T-cell (primary cell): Measurements from ENCODE around the gene PARP4. TPM values are rescaled to one million over a fixed set of nuclear protein-coding genes. Genes with fewer than 3 reads are reported as not detected.

ENCODE experiments used
- ATAC-seq, 4 experiments: fragments of 200-7000 bp in 3 of 4; fragments of 150-1000 bp in 1 of 4; cut with Tn5 transposase; replicated peaks in 1 of 4; 1 replicate in 3 of 4; 2 replicates in 1 of 4; pipeline ENCODE4 v1.10.0; 2021; ENCODE audit warnings: moderate library complexity in 3 of 4, mild to moderate bottlenecking in 2 of 4, moderate number of reproducible peaks in 1 of 4
- CTCF ChIA-PET, 2 donors: fragments of 300-600 bp; sonication (Branson Sonifier 250); formaldehyde crosslinking; loops; one replicate each; lab custom pipeline; 2022; ENCODE audit warnings: antibody characterized with exemption in 2 of 2; lab: Charles Lee
- POLR2A ChIA-PET, 2 donors: fragments of 300-600 bp; sonication (Branson Sonifier 250); formaldehyde crosslinking; loops; one replicate each; lab custom pipeline; 2022; ENCODE audit warnings: antibody characterized with exemption in 2 of 2; lab: Charles Lee
- DNase-seq, 35 experiments: peaks; one replicate each; pipeline versions ENCODE4 v3.0.0 to v3.0.0-alpha.2; 2013 to 2023
- H3K27ac ChIP-seq: one replicate; pipeline ENCODE4 v1.5.1; 2013; ENCODE audit warnings: low read length
- H3K27me3 ChIP-seq, 2 experiments: replicated peaks in 1 of 2; 1 replicate in 1 of 2; 2 replicates in 1 of 2; pipeline versions ENCODE4 v1.6.1 to v1.7.0; 2013; ENCODE audit warnings: low read length in 1 of 2, mixed read lengths in 1 of 2; ENCODE audit not compliant: control insufficient read depth in 2 of 2, insufficient read depth in 2 of 2; ENCODE audit errors: extremely low read depth in 1 of 2
- H3K36me3 ChIP-seq, 2 donors: 1 replicate in 1 of 2; 2 replicates in 1 of 2; pipeline versions ENCODE4 v1.6.1 to v1.7.0; 2013; ENCODE audit warnings: low read length in 1 of 2; ENCODE audit not compliant: control insufficient read depth in 2 of 2, insufficient read depth in 1 of 2; ENCODE audit errors: extremely low read depth in 1 of 2
- H3K4me1 ChIP-seq, 2 experiments: 1 replicate in 1 of 2; 2 replicates in 1 of 2; pipeline versions ENCODE4 v1.6.1 to v1.7.0; 2013; ENCODE audit warnings: low read length in 2 of 2, mixed read lengths in 1 of 2; ENCODE audit not compliant: insufficient read depth in 2 of 2, control insufficient read depth in 1 of 2; ENCODE audit errors: extremely low read depth in 1 of 2
- H3K4me3 ChIP-seq, 2 donors: 1 replicate in 1 of 2; 2 replicates in 1 of 2; pipeline versions ENCODE4 v1.5.1 to v1.7.0; 2013; ENCODE audit warnings: mild to moderate bottlenecking in 2 of 2, low read length in 1 of 2, moderate library complexity in 1 of 2; ENCODE audit not compliant: control insufficient read depth in 1 of 2; ENCODE audit errors: extremely low read depth in 1 of 2
- H3K9me3 ChIP-seq: 2 replicates; pipeline ENCODE4 v1.7.0; 2013
- H3K27ac Mint-ChIP-seq, 2 donors: one replicate each; pipeline ENCODE4 v1.8.0; 2020 to 2021; ENCODE audit warnings: mild to moderate bottlenecking in 2 of 2, mixed read lengths in 2 of 2
- H3K27me3 Mint-ChIP-seq, 2 donors: one replicate each; pipeline ENCODE4 v1.8.0; 2021 to 2022; ENCODE audit warnings: mixed read lengths in 2 of 2
- H3K36me3 Mint-ChIP-seq: one replicate; pipeline ENCODE4 v1.8.0; 2021; ENCODE audit warnings: mixed read lengths
- H3K4me1 Mint-ChIP-seq, 3 donors: one replicate each; pipeline ENCODE4 v1.8.0; 2020 to 2022; ENCODE audit warnings: mixed read lengths in 3 of 3, mild to moderate bottlenecking in 1 of 3
- H3K4me3 Mint-ChIP-seq, 3 donors: one replicate each; pipeline ENCODE4 v1.8.0; 2020 to 2022; ENCODE audit warnings: mild to moderate bottlenecking in 3 of 3, mixed read lengths in 3 of 3, moderate library complexity in 3 of 3
- H3K9me3 Mint-ChIP-seq, 3 donors: one replicate each; pipeline ENCODE4 v1.8.0; 2020 to 2022; ENCODE audit warnings: mixed read lengths in 3 of 3
- WGBS: methylation state at CpG from one replicate; pipeline ENCODE4 v1.1.5; 2013; ENCODE audit warnings: missing lambda C conversion rate; ENCODE audit not compliant: insufficient coverage; 5-methylcytosine and 5-hydroxymethylcytosine counted together
- total RNA-seq, 35 experiments: library from RNA in 6 of 35; stranded (reverse) in 6 of 35; fragments of 120-200 nt in 1 of 35; gene quantifications; one replicate each; pipeline versions ENCODE4 v1.2.1 to v1.2.4 and lab custom pipeline; 2013 to 2026

PARP4 gene
- total RNA-seq, 5 donors from 2014 or later (not counting 1 experiment from before 2014, with no cell fraction given) = 50.3 to 77.7 (median 58.2) TPM

GRCh38 chr13:24528816-24529398 lies 16.3 kb upstream of the PARP4 start:
- DNase-seq = no peak
- Histone ChIP-seq H3K4me1 (no peaks in the 10 kb centered on the region), H3K9me3 (no peaks in the 10 kb centered on the region), H3K36me3 (no peaks in the 10 kb centered on the region), H3K4me3 (no peak overlapping the region), H3K27me3 (peaks cover 0 to 10% of the 10 kb centered on the region in 2 experiments), H3K27ac (no peak overlapping the region)
- no peak overlapping the region for H3K4me3 Mint-ChIP-seq
- no peaks in the 10 kb centered on the region for H3K9me3 Mint-ChIP-seq
- POLR2A ChIA-PET = no interaction called here
- H3K36me3 Mint-ChIP-seq = no peaks in the 10 kb centered on the region
- H3K27me3 Mint-ChIP-seq = peaks cover 21 to 40% of the 10 kb centered on the region in 2 donors
- no peaks in the 10 kb centered on the region for H3K4me1 Mint-ChIP-seq
- WGBS = 86% methylated on average over 3 of the region's 4 CpGs
- ATAC-seq = no peak
- CTCF ChIA-PET = no interaction called here
- no peak overlapping the region for H3K27ac Mint-ChIP-seq

GRCh38 chr13:24527266-24527775 lies 14.7 kb upstream of the PARP4 start:
- H3K4me1 Mint-ChIP-seq = no peaks in the 10 kb centered on the region

GRCh38 chr13:24520733-24521132 lies 8.2 kb upstream of the PARP4 start:
- WGBS = no CpG with 5 or more reads among the region's 1 CpG
- ChIA-PET POLR2A (no interaction called here), CTCF (interaction anchor here in 1 of 2 donors (0.8 kb wide), 1 partner anchor 85 kb away, joined by 3 read pairs; no protein-coding TSS in a partner anchor)
- Mint-ChIP-seq H3K4me3 (no peak overlapping the region), H3K9me3 (no peaks in the 10 kb centered on the region), H3K4me1 (peaks cover 0 to 5% (median 2%) of the 10 kb centered on the region in 3 donors), H3K27me3 (no peaks in the 10 kb centered on the region), H3K36me3 (no peaks in the 10 kb centered on the region), H3K27ac (no peak overlapping the region)
- H3K4me1 ChIP-seq = no peaks in the 10 kb centered on the region
- no peaks in the 10 kb centered on the region for H3K9me3 ChIP-seq
- DNase-seq (no peak), ATAC-seq (no peak)
- H3K27me3 ChIP-seq = no peaks in the 10 kb centered on the region
- no peak overlapping the region for H3K27ac ChIP-seq
- H3K4me3 ChIP-seq = no peak overlapping the region
- H3K36me3 ChIP-seq = no peaks in the 10 kb centered on the region

More at GRCh38 chr13:24527266-24527775, 14.7 kb upstream of the PARP4 start:
- Mint-ChIP-seq H3K4me3 (no peak overlapping the region), H3K27ac (no peak overlapping the region), H3K27me3 (peaks cover 12 to 33% of the 10 kb centered on the region in 2 donors), H3K9me3 (no peaks in the 10 kb centered on the region), H3K36me3 (no peaks in the 10 kb centered on the region)
- no peaks in the 10 kb centered on the region for H3K36me3 ChIP-seq
- no peak overlapping the region for H3K4me3 ChIP-seq
- no peak for ATAC-seq
- CTCF ChIA-PET = no interaction called here
- peaks cover 0 to 10% of the 10 kb centered on the region in 2 experiments for H3K27me3 ChIP-seq
- no peak overlapping the region for H3K27ac ChIP-seq
- POLR2A ChIA-PET = no interaction called here
- WGBS = 58% methylated on average over 3 of the region's 6 CpGs
- DNase-seq = no peak
- H3K9me3 ChIP-seq = no peaks in the 10 kb centered on the region
- no peaks in the 10 kb centered on the region for H3K4me1 ChIP-seq

GRCh38 chr13:24516919-24517318 lies 4.3 kb upstream of the PARP4 start:
- H3K4me1 ChIP-seq = no peaks in the 10 kb centered on the region
- H3K27ac ChIP-seq = no peak overlapping the region
- ChIA-PET POLR2A (no interaction called here), CTCF (interaction anchor here in 1 of 2 donors (0.7 kb wide), 1 partner anchor 408 kb away, joined by 3 read pairs; no protein-coding TSS in a partner anchor)
- WGBS = 96% methylated on average over 4 of the region's 6 CpGs
- DNase-seq = no peak
- H3K27me3 ChIP-seq = no peaks in the 10 kb centered on the region
- H3K4me1 Mint-ChIP-seq = peaks cover 8 to 17% (median 13%) of the 10 kb centered on the region in 3 donors
- H3K4me3 Mint-ChIP-seq = no peak overlapping the region
- no peak overlapping the region for H3K4me3 ChIP-seq
- H3K9me3 Mint-ChIP-seq = no peaks in the 10 kb centered on the region
- H3K9me3 ChIP-seq = no peaks in the 10 kb centered on the region
- no peaks in the 10 kb centered on the region for H3K27me3 Mint-ChIP-seq
- H3K36me3 Mint-ChIP-seq = no peaks in the 10 kb centered on the region
- no peak for ATAC-seq
- H3K36me3 ChIP-seq = no peaks in the 10 kb centered on the region
- H3K27ac Mint-ChIP-seq = no peak overlapping the region

- H3K27ac ChIP-seq = peak overlapping the region; percentile 48
- H3K27me3 Mint-ChIP-seq = no peaks in the 10 kb centered on the region
- H3K4me3 Mint-ChIP-seq = peak overlapping the region; percentile 87 to 98 (median 93)
- no peaks in the 10 kb centered on the region for H3K27me3 ChIP-seq
- no peaks in the 10 kb centered on the region for H3K36me3 ChIP-seq
- peaks cover 32 to 42% (median 39%) of the 10 kb centered on the region in 3 donors for H3K4me1 Mint-ChIP-seq
- 0% methylated on average over 10 of the region's 10 CpGs for WGBS
- POLR2A ChIA-PET = no interaction called here
- DNase-seq (no peak), ATAC-seq (no peak)
- no peaks in the 10 kb centered on the region for H3K9me3 ChIP-seq
- peak overlapping the region; percentile 92 to 96 for H3K4me3 ChIP-seq
- H3K27ac Mint-ChIP-seq = peak overlapping the region; percentile 88 to 96
- CTCF ChIA-PET = no interaction called here
- H3K36me3 Mint-ChIP-seq = peaks cover 3% of the 10 kb centered on the region
- H3K9me3 Mint-ChIP-seq = no peaks in the 10 kb centered on the region
- peaks cover 5 to 15% of the 10 kb centered on the region in 2 experiments for H3K4me1 ChIP-seq
Observed at GRCh38 chr13:24512908-24513213, 283 bp upstream of the PARP4 start.

- Mint-ChIP-seq H3K4me1 (peaks cover 39 to 46% (median 42%) of the 10 kb centered on the region in 3 donors), H3K9me3 (no peaks in the 10 kb centered on the region), H3K4me3 (peak overlapping the region; percentile 87 to 98 (median 93)), H3K36me3 (peaks cover 10% of the 10 kb centered on the region), H3K27me3 (no peaks in the 10 kb centered on the region), H3K27ac (peak overlapping the region; percentile 88 to 96)
- POLR2A ChIA-PET = interaction anchor here in 1 of 2 donors (0.6 kb wide), 1 partner anchor 311 kb away, joined by 3 read pairs; no protein-coding TSS in a partner anchor
- DNase-seq (peak in 2 of 35 experiments; percentile 5 to 12), ATAC-seq (peak in 1 of 4 experiments; percentile 12)
- H3K27ac ChIP-seq = peak overlapping the region; percentile 79
- no peaks in the 10 kb centered on the region for H3K27me3 ChIP-seq
- CTCF ChIA-PET = no interaction called here
- no CpG with 5 or more reads among the region's 6 CpGs for WGBS
- H3K4me3 ChIP-seq = peak overlapping the region; percentile 92 to 96
- peaks cover 5 to 20% of the 10 kb centered on the region in 2 experiments for H3K4me1 ChIP-seq
- H3K9me3 ChIP-seq = no peaks in the 10 kb centered on the region
- peaks cover 6% of the 10 kb centered on the region in 2 donors for H3K36me3 ChIP-seq
Observed at GRCh38 chr13:24511816-24512196, 772 bp downstream of the PARP4 start.
